ENCODE results near the gene DBP. TPM values are rescaled to one million over a fixed set of nuclear protein-coding genes. Genes with fewer than 3 reads are reported as not detected.

DBP gene
- total RNA-seq, 1 donor from 2014 or later = 3.9 TPM

DNA sequence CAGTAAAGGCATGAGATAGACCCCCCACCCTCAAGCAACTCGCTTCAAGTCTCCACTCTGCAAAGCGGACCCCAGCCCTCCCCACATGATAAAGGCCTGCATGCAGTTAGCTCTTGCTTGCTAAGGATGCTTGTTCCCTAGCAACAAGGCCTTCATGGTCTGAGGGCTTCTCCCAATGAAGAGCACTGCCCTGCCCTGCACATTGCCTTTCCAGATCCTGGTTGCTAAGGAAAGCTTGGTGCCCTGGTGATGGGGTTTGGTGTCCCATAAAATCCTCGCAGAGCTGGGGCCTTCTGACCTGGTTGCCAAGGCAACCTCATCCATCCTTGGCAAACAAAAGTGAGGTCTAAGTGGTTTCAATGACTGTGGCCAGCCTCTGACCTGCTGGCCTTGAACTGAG, 6.0 kb downstream of the DBP start:
- TF ChIP-seq, protein P1, sequence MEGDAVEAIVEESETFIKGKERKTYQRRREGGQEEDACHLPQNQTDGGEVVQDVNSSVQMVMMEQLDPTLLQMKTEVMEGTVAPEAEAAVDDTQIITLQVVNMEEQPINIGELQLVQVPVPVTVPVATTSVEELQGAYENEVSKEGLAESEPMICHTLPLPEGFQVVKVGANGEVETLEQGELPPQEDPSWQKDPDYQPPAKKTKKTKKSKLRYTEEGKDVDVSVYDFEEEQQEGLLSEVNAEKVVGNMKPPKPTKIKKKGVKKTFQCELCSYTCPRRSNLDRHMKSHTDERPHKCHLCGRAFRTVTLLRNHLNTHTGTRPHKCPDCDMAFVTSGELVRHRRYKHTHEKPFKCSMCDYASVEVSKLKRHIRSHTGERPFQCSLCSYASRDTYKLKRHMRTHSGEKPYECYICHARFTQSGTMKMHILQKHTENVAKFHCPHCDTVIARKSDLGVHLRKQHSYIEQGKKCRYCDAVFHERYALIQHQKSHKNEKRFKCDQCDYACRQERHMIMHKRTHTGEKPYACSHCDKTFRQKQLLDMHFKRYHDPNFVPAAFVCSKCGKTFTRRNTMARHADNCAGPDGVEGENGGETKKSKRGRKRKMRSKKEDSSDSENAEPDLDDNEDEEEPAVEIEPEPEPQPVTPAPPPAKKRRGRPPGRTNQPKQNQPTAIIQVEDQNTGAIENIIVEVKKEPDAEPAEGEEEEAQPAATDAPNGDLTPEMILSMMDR (IDR thresholded peaks at IDR 0.05) = no peak
- Mint-ChIP-seq H3K27me3 (ENCODE audit: low read depth) (no peaks in the 10 kb centered on the region), H3K9me3 (ENCODE audit: low read depth) (no peaks in the 10 kb centered on the region), H3K27ac (ENCODE audit: unreplicated experiment) (peak overlapping the region; percentile 83), H3K36me3 (ENCODE audit: low read depth) (no peaks in the 10 kb centered on the region), H3K4me3 (ENCODE audit: unreplicated experiment) (no peak overlapping the region), H3K4me1 (ENCODE audit: low read depth) (peaks cover 40% of the 10 kb centered on the region)
- no peak for DNase-seq (ENCODE audit: low spot score)

DNA sequence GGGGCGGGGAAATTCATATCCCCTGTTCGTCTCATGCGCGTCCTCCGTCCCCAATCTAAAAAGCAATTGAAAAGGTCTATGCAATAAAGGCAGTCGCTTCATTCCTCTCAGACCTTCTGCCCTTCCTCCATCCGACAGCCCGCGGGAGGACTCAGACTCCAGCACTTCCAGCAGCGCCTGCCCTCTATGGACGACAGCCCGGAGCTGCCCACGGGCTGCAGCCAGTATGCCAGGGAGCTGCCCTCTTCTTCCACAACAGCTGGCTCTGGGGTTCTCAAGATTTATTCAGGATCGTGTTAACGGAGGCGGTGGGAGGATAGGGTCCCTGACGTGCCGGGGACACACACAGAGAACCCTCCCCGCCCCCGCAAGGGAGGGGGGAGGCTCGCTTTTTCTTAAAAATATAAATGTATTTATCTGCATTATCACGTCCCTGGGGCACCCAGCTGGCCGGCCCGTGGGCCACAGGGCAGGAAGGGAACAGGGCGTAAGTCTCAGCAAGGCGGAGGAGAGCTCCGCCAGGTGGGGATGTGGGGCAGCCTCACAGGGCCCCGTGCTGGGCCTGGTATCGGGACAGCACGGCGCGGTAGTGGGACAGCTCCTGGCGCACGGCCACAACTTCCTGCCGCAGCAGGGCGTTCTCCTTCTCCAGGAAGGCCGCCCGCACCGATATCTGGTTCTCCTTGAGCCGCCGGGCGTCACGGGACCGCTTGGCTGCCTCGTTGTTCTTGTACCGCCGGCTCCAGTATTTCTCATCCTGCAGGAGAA, 6.7 kb downstream of the DBP start:
- Mint-ChIP-seq H3K4me3 (ENCODE audit: unreplicated experiment) (peak overlapping the region; percentile 61), H3K27ac (ENCODE audit: unreplicated experiment) (peak overlapping the region; percentile 83), H3K27me3 (ENCODE audit: low read depth) (no peaks in the 10 kb centered on the region), H3K9me3 (ENCODE audit: low read depth) (no peaks in the 10 kb centered on the region), H3K4me1 (ENCODE audit: low read depth) (peaks cover 36% of the 10 kb centered on the region), H3K36me3 (ENCODE audit: low read depth) (no peaks in the 10 kb centered on the region)
- TF ChIP-seq, protein P1 (IDR thresholded peaks at IDR 0.05) = peak; percentile 71
- DNase-seq (ENCODE audit: low spot score) = peak; percentile 94

DNA sequence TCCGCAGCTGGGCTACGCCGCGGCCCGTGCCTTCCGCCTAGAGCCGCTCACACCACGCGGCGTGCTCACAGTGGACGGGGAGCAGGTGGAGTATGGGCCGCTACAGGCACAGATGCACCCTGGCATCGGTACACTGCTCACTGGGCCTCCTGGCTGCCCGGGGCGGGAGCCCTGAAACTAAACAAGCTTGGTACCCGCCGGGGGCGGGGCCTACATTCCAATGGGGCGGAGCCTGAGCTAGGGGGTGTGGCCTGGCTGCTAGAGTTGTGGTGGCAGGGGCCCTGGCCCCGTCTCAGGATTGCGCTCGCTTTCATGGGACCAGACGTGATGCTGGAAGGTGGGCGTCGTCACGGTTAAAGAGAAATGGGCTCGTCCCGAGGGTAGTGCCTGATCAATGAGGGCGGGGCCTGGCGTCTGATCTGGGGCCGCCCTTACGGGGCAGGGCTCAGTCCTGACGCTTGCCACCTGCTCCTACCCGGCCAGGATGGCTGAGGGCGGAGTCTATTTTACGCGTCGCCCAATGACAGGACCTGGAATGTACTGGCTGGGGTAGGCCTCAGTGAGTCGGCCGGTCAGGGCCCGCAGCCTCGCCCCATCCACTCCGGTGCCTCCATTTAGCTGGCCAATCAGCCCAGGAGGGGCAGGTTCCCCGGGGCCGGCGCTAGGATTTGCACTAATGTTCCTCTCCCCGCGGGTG, 7.4 kb downstream of the DBP start:
- Mint-ChIP-seq H3K27ac (ENCODE audit: unreplicated experiment) (peak overlapping the region; percentile 83), H3K4me1 (ENCODE audit: low read depth) (peaks cover 36% of the 10 kb centered on the region), H3K4me3 (ENCODE audit: unreplicated experiment) (peak overlapping the region; percentile 61), H3K36me3 (ENCODE audit: low read depth) (no peaks in the 10 kb centered on the region), H3K9me3 (ENCODE audit: low read depth) (no peaks in the 10 kb centered on the region), H3K27me3 (ENCODE audit: low read depth) (no peaks in the 10 kb centered on the region)
- peak; percentile 93 for DNase-seq (ENCODE audit: low spot score)
- TF ChIP-seq, protein P1 (IDR thresholded peaks at IDR 0.05) = no peak

DNA sequence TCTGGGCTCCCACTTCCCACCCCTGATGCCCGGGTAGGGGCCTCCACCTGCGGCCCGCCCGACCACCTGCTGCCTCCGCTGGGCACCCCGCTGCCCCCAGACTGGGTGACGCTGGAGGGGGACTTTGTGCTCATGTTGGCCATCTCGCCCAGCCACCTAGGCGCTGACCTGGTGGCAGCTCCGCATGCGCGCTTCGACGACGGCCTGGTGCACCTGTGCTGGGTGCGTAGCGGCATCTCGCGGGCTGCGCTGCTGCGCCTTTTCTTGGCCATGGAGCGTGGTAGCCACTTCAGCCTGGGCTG, 7.9 kb downstream of the DBP start:
- TF ChIP-seq, protein P1 (IDR thresholded peaks at IDR 0.05) = no peak
- no peak for DNase-seq (ENCODE audit: low spot score)
- no peak overlapping the region for H3K27ac Mint-ChIP-seq (ENCODE audit: unreplicated experiment)
- no peaks in the 10 kb centered on the region for H3K27me3 Mint-ChIP-seq (ENCODE audit: low read depth)
- H3K9me3 Mint-ChIP-seq (ENCODE audit: low read depth) = no peaks in the 10 kb centered on the region
- no peaks in the 10 kb centered on the region for H3K36me3 Mint-ChIP-seq (ENCODE audit: low read depth)
- H3K4me1 Mint-ChIP-seq (ENCODE audit: low read depth) = peaks cover 35% of the 10 kb centered on the region
- no peak overlapping the region for H3K4me3 Mint-ChIP-seq (ENCODE audit: unreplicated experiment)

DNA sequence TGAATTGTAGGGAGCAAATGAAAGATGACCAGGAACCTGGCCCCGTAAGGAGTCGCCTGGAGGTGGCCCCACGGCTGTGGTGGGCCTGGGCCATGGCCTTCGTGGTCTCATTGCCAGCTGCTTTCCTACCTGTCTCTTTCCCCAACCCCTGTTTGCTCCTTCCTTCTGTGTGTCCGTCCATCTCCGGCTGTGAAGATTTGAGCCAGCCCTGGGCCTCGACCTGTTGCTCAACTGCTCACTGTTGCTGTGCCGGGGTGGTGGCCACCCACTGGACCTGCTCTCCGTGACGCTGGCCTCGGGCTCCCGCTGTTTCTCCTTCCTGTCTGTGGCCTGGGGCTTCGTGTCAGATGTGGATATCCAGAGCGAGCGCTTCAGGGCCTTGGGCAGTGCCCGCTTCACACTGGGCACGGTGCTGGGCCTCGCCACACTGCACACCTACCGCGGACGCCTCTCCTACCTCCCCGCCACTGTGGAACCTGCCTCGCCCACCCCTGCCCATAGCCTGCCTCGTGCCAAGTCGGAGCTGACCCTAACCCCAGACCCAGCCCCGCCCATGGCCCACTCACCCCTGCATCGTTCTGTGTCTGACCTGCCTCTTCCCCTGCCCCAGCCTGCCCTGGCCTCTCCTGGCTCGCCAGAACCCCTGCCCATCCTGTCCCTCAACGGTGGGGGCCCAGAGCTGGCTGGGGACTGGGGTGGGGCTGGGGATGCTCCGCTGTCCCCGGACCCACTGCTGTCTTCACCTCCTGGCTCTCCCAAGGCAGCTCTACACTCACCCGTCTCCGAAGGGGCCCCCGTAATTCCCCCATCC, 8.5 kb downstream of the DBP start:
- no peak for DNase-seq (ENCODE audit: low spot score)
- Mint-ChIP-seq H3K4me1 (ENCODE audit: low read depth) (peaks cover 38% of the 10 kb centered on the region), H3K36me3 (ENCODE audit: low read depth) (no peaks in the 10 kb centered on the region), H3K9me3 (ENCODE audit: low read depth) (no peaks in the 10 kb centered on the region), H3K4me3 (ENCODE audit: unreplicated experiment) (no peak overlapping the region), H3K27ac (ENCODE audit: unreplicated experiment) (peak overlapping the region; percentile 73), H3K27me3 (ENCODE audit: low read depth) (no peaks in the 10 kb centered on the region)
- TF ChIP-seq, protein P1 (IDR thresholded peaks at IDR 0.05) = no peak

Data from chondrocyte (in vitro differentiated cells).